B cell (primary cell): ENCODE measurements around the gene CDS1.

Source experiments
- EZH2 ChIP-seq: IDR thresholded peaks from 2 replicates; pipeline ENCODE4 v1.6.1; 2012; ENCODE audit warnings: borderline replicate concordance, low read depth, mild to moderate bottlenecking, moderate library complexity, low read length; ENCODE audit not compliant: insufficient read depth, poor library complexity, severe bottlenecking
- TF ChIP-seq, protein P1 (sequence below): fragments of 200-600 bp; IDR thresholded peaks from one replicate; pipeline ENCODE4 v1.8.0; 2022; ENCODE audit warnings: antibody characterized with exemption, mild to moderate bottlenecking

GRCh38 chr4:84691800-84692199 is 108.9 kb downstream of the CDS1 start:
- no peak for TF ChIP-seq EZH2
- TF ChIP-seq, protein P1, sequence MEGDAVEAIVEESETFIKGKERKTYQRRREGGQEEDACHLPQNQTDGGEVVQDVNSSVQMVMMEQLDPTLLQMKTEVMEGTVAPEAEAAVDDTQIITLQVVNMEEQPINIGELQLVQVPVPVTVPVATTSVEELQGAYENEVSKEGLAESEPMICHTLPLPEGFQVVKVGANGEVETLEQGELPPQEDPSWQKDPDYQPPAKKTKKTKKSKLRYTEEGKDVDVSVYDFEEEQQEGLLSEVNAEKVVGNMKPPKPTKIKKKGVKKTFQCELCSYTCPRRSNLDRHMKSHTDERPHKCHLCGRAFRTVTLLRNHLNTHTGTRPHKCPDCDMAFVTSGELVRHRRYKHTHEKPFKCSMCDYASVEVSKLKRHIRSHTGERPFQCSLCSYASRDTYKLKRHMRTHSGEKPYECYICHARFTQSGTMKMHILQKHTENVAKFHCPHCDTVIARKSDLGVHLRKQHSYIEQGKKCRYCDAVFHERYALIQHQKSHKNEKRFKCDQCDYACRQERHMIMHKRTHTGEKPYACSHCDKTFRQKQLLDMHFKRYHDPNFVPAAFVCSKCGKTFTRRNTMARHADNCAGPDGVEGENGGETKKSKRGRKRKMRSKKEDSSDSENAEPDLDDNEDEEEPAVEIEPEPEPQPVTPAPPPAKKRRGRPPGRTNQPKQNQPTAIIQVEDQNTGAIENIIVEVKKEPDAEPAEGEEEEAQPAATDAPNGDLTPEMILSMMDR, result no peak
